IPS-11a (cell line): ENCODE measurements around the gene CEBPE.

ENCODE experiments used
- H3K4me3 ChIP-seq: one replicate; pipeline ENCODE4 v1.5.1; 2013; ENCODE audit warnings: low read depth, low read length, control low read depth

CEBPE gene

GRCh38 chr14:23104591-23105347 lies 14.3 kb downstream of the CEBPE start, which contains the start of gene CIROP:
Gene CIROP (minus strand): TSS chr14:23104989. CDS start chr14:23104920, 69 bp downstream.
- H3K4me3 ChIP-seq = no peak within 1 kb of the TSS

- no peak overlapping the region for H3K4me3 ChIP-seq
These were observed 14.9 kb downstream of the CEBPE start for GRCh38 chr14:23104070-23104590.

- H3K4me3 ChIP-seq = no peak overlapping the region
These were observed 15.5 kb downstream of the CEBPE start for GRCh38 chr14:23103581-23103980.

- H3K4me3 ChIP-seq = no peak overlapping the region
These were observed 16.3 kb downstream of the CEBPE start for GRCh38 chr14:23102801-23103200.

- H3K4me3 ChIP-seq = no peak overlapping the region
These were observed 16.9 kb downstream of the CEBPE start for GRCh38 chr14:23101986-23102625.

GRCh38 chr14:23101213-23101970 lies 17.7 kb downstream of the CEBPE start:
- no peak overlapping the region for H3K4me3 ChIP-seq

- no peak overlapping the region for H3K4me3 ChIP-seq
These were observed 19.7 kb downstream of the CEBPE start for GRCh38 chr14:23099212-23099861.

- no peak overlapping the region for H3K4me3 ChIP-seq
These were observed 21.3 kb downstream of the CEBPE start for GRCh38 chr14:23097786-23098185.

- peak within 1 kb of the TSS; percentile 99 for H3K4me3 ChIP-seq
These were observed 23.6 kb downstream of the CEBPE start, which contains the start of gene C14orf119 for GRCh38 chr14:23095196-23096108. Gene C14orf119 (plus strand): TSS chr14:23095505. CDS start chr14:23097659, 2,154 bp downstream.

GRCh38 chr14:23094666-23095195 lies 24.3 kb downstream of the CEBPE start, which contains the start of gene ACIN1:
Gene ACIN1 (minus strand): TSS chr14:23095136. CDS start chr14:23095112, 24 bp downstream.
- H3K4me3 ChIP-seq = peak within 1 kb of the TSS; percentile 99

- H3K4me3 ChIP-seq = peak overlapping the region; percentile 99
These were observed 24.9 kb downstream of the CEBPE start for GRCh38 chr14:23093991-23094665.

- H3K4me3 ChIP-seq = peak overlapping the region; percentile 99
These were observed 25.5 kb downstream of the CEBPE start for GRCh38 chr14:23093526-23093925.

- H3K4me3 ChIP-seq = no peak overlapping the region
These were observed 26.0 kb downstream of the CEBPE start for GRCh38 chr14:23093104-23093503.

GRCh38 chr14:23091294-23092225 lies 27.5 kb downstream of the CEBPE start:
- H3K4me3 ChIP-seq = no peak overlapping the region

GRCh38 chr14:23090254-23090636 lies 28.8 kb downstream of the CEBPE start:
- no peak overlapping the region for H3K4me3 ChIP-seq

GRCh38 chr14:23089498-23090253 lies 29.4 kb downstream of the CEBPE start:
- H3K4me3 ChIP-seq = no peak overlapping the region

- no peak overlapping the region for H3K4me3 ChIP-seq
These were observed 32.5 kb downstream of the CEBPE start for GRCh38 chr14:23086565-23086964.
